GM18873 (cell line): ENCODE data around the gene SLC39A3.

Experiments used
- ATAC-seq: cut with Tn5 transposase; IDR thresholded peaks from one replicate; pipeline ENCODE4 v1.9.1; 2021; ENCODE audit warnings: mild to moderate bottlenecking, moderate library complexity, moderate number of reproducible peaks; ENCODE audit not compliant: unreplicated experiment, low FRiP score

SLC39A3 gene

GRCh38 chr19:2769218-2769617, 29.4 kb upstream of the SLC39A3 start:
- no peak for ATAC-seq

- ATAC-seq = no peak
These were observed 28.7 kb upstream of the SLC39A3 start for GRCh38 chr19:2768365-2769132.

- no peak for ATAC-seq
These were observed 27.9 kb upstream of the SLC39A3 start for GRCh38 chr19:2767688-2768087.

GRCh38 chr19:2766594-2767372, 27.0 kb upstream of the SLC39A3 start:
- no peak for ATAC-seq

- ATAC-seq = no peak
These were observed 25.6 kb upstream of the SLC39A3 start for GRCh38 chr19:2765376-2765775.

GRCh38 chr19:2764945-2765344, 25.1 kb upstream of the SLC39A3 start:
- no peak for ATAC-seq

- ATAC-seq = no peak
These were observed 23.9 kb upstream of the SLC39A3 start for GRCh38 chr19:2763687-2764086.

GRCh38 chr19:2762783-2763496, 23.1 kb upstream of the SLC39A3 start:
- no peak for ATAC-seq

- no peak for ATAC-seq
These were observed 22.3 kb upstream of the SLC39A3 start for GRCh38 chr19:2761876-2762782.

GRCh38 chr19:2761309-2761677, 21.5 kb upstream of the SLC39A3 start:
- no peak for ATAC-seq

- no peak for ATAC-seq
These were observed 20.1 kb upstream of the SLC39A3 start for GRCh38 chr19:2759965-2760364.

GRCh38 chr19:2759362-2759761, 19.5 kb upstream of the SLC39A3 start:
- ATAC-seq = no peak

GRCh38 chr19:2758601-2759313, 18.9 kb upstream of the SLC39A3 start:
- no peak for ATAC-seq

- ATAC-seq = no peak
These were observed 17.4 kb upstream of the SLC39A3 start for GRCh38 chr19:2756921-2757881.

GRCh38 chr19:2756477-2756876, 16.7 kb upstream of the SLC39A3 start:
- ATAC-seq = no peak

- ATAC-seq = no peak
These were observed 16.0 kb upstream of the SLC39A3 start for GRCh38 chr19:2755811-2756210.

- no peak for ATAC-seq
These were observed 15.6 kb upstream of the SLC39A3 start for GRCh38 chr19:2755448-2755705.

GRCh38 chr19:2754659-2755447, 15.0 kb upstream of the SLC39A3 start:
- ATAC-seq = no peak
